ENCODE measurements around the gene STK36.

Gene STK36

GRCh38 chr2:218745559-218746469 is 73.9 kb downstream of the STK36 start:
- H3K4me3 ChIP-seq (ENCODE audit: low read length): peak overlapping the region; percentile 21
- peak; percentile 92 for DNase-seq (ENCODE audit: low read depth)
- TF ChIP-seq CTCF (conservative IDR thresholded peaks at IDR 0.05; ENCODE audit: low read depth, low read length): no peak

GRCh38 chr2:218746470-218746795 is 74.5 kb downstream of the STK36 start:
- DNase-seq (ENCODE audit: low read depth): no peak
- no peak for TF ChIP-seq CTCF (conservative IDR thresholded peaks at IDR 0.05; ENCODE audit: low read depth, low read length)
- H3K4me3 ChIP-seq (ENCODE audit: low read length): peak overlapping the region; percentile 21

- no peak for DNase-seq (ENCODE audit: low read depth)
- no peak for TF ChIP-seq CTCF (conservative IDR thresholded peaks at IDR 0.05; ENCODE audit: low read depth, low read length)
- peak overlapping the region; percentile 8 for H3K4me3 ChIP-seq (ENCODE audit: low read length)
These were observed 75.1 kb downstream of the STK36 start for GRCh38 chr2:218746960-218747359.

GRCh38 chr2:218748741-218749441 is 77.0 kb downstream of the STK36 start:
- DNase-seq (ENCODE audit: low read depth): no peak
- no peak for TF ChIP-seq CTCF (conservative IDR thresholded peaks at IDR 0.05; ENCODE audit: low read depth, low read length)
- H3K4me3 ChIP-seq (ENCODE audit: low read length): no peak overlapping the region

Measured in retinal pigment epithelial cell (primary cell).